HG02943 (cell line): ENCODE data around the gene NRXN2.
"Not testable (repeated sequence)": the region's sequence is repeated elsewhere in the genome, so short reads cannot be mapped to it uniquely, and the experiment has no call there.

Experiments used
- ATAC-seq: cut with Tn5 transposase; IDR thresholded peaks from one replicate; pipeline ENCODE4 v1.9.1; 2021; ENCODE audit warnings: mild to moderate bottlenecking, low read depth, moderate library complexity; ENCODE audit not compliant: unreplicated experiment

The NRXN2 gene

DNA sequence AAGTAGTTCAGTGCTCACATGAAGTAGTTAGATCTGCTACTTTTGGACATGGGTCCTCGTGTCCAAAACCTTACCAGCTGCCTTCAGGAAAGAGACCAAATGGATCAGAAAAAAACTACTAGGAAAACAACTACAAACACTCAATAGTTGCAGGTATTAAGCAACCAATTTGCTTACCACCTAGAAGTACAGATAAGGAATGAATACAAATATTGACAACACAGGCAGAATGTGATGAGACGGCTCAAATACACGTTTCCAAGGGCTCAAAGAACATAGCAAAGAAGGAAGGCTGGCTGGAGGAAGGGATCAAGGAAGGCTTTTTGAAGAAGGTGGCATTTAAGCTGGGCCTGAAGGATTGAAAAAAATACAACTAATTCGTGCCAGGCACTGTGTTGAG is 41.8 kb downstream of the NRXN2 start:
- no peak for ATAC-seq

DNA sequence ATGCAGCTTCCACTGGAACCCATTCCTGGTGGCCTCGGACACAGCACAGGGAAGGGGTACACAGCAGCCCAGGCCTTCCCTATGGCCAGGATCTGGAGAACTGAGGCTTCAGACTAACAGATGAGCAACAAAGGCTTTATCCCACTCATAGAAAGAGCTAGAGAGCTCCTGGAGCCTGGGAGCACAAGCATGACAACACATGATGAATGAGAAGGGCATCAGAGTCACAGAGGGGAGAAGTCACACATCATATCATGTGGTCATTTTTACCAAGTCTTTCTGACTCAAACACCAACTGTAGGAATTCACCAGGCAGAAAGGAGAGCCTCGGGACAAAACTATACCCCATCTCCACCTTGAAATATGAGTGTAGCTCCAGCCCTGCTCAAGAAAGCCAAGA is 43.2 kb downstream of the NRXN2 start:
- ATAC-seq = no peak

DNA sequence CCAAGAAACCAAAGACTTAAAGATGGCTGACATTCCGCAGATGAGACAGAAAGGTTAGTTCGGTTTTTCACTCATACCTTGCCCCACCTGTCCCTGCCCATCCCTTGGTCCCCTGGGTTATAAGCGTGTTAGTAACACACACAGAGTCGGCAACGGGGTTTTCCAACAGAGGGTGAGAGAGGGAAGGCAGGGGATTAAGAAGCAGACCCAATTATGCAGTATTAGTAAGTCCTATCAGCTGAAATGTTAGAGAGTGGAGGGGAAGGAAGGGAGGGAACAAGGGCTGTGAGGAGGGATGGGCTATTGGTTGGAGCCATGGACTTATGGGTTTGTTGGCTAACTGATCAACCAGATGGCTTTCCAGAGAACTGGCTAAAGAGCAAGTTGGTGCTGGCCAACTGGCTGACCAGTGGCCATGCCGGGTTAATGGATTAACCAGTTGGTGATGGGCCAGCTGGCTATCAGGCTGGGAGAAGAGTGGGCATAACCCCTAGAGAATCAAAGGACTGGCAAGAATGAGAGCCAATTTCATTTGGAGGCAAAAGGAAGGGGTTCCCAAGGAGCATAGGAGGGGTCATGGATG is 45.5 kb downstream of the NRXN2 start:
- ATAC-seq = no peak

DNA sequence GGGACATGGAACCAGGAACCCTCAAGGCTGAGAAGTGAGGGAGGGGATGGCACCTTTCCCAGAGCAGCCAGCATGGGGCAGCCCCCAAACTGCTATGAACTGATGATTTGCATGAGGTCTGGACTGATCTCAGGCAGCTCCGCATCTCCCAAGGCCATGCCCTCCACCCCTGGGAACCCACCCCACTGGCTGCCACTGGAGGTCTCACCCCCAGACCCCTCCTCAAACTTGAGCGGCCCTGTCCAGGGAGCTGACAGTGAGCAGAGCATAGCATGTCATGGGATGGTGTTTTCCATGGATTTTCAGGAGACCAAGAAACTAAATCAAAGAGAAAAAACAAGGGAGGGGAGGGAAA is 46.8 kb downstream of the NRXN2 start:
- ATAC-seq = no peak

DNA sequence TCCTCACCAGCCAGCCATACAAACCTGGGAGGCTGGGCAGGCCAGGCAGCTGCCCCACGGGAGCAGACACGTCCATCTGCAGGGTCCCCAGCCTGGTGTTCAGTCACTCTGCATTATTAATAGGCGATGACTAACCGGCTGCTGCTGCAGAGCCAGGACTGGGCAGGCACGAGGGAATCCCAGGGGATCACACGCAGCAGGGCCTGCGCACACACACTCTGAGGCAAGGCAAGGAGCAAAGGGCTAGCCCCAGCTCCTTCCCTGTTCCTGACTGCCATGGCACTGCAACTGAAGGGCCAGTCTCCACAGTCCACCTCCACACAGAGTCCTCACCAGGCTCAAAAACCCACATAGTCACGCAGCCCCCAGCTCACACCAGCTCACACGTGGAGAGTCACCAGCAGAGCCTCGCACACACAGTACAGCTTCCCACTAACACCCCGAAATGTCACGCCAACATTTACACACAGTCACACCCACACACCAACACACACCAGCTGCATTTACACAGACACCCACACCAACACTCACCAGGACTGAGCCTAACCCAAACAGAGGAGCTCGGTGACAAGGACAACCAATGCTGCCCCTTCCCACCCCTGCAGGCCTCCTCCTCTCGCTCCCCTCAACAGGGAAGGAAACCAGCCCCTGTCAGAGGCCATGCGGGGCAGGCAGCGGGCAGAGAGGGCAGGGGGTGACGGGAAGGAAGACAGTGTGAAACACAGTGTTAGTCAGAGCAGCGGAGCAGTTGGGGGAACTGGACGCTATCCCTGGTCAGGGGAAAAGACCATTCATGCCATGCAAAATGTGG is 47.3 kb downstream of the NRXN2 start:
- ATAC-seq = no peak

DNA sequence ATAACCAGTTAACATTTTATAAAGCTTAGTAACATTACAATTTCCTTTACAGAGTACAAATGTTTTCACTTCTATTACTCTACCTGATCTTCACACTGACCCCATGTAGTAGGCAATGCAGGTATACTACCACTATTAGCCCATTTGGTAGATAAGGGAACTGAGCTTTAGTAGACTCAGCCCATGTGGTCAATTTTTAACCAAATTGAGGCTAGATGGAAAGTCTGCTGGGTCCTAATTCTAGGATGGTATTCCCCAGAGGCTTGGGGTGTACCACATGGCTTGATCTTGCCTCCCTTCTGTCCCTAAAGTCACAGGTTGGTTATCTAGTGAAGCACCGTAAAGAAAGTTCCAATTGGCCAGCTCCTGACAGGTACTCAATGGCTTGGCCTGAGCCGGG is 48.2 kb downstream of the NRXN2 start:
- ATAC-seq = peak; percentile 68

DNA sequence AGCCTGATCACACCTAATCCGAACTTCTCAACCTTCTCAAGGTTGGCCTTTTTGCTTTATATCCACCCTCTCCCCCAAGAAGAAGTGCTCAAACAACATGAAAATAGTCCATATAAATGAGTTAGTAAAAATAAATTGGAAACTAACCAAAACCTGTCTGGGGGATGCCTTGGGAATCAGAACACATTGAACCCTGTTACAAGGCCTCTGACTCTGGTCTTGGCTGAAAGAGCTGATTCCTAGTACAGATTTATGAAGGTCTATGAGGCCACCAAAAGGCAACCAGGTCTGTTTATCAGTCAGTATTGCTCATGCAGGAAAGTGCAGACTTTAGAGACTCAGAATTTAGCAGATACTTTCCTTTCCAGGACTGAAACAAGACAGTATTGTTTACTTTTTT is 49.7 kb downstream of the NRXN2 start:
- no peak for ATAC-seq

DNA sequence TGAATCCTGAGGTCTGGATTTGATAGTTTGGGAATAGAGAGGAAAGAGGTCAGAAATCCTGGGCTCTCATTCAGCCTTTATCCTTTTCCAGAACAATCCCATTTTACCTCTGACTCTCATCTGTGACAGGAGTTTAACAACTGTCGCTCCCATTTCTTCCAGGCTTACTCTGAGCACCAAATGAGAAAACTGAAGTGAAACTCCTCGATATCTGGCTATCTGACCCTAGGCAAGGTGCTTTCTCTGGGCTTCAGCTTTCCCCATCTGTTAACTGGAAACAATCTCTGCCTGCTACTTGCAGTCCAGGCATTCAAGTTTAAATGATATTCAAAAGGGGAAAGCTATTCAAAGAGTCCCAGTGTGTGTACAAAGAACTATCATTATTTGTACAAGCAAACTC is 50.1 kb downstream of the NRXN2 start:
- no peak for ATAC-seq

DNA sequence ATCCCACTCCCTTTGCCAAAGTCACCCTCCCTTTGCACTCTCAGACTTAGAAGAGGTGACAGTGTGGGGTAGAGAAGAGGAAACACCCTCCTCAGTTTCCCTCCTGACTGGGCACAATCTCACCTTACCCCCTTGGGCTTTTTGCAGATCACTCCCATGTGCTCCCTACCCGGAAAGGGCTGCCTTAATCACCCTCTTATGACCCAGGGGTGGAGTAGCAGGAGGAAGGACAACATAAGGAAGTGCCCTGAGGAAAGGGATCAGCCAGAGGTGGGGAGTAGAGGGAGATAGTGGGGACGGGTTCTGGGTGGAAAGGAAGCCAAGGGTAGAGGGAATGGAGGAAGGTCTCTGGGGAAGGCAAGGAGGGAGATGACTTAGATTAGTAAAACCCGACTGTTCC is 52.0 kb downstream of the NRXN2 start:
- ATAC-seq = no peak

DNA sequence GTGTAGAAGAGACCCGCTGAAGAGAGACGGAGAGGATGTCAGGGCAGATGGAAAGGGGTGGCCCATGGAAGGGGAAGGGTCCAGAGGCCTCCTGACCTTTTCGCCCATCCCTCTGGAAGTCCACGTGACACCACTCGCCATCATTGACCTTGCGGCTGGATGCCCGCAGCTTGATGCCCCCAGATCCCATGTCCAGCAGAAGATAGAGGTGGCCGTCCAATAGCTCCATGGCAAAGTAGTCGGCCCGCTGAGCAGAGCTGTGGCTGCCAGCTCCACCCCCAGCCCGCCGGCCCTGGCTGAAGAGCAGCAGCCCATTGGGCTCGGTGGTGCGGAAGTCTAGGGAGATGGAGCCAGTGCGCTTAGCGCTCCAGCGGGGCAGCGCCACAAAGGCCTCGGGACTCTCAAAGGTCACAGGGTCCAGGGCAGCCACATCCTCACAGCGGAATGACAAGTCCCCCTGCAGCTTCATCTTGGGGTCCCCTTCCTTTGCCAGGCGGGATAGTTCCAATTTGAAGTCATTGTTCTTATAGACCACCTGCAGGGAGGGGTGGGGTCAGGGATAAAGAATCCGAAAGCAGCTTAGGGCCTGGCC is 55.7 kb downstream of the NRXN2 start:
- no peak for ATAC-seq

DNA sequence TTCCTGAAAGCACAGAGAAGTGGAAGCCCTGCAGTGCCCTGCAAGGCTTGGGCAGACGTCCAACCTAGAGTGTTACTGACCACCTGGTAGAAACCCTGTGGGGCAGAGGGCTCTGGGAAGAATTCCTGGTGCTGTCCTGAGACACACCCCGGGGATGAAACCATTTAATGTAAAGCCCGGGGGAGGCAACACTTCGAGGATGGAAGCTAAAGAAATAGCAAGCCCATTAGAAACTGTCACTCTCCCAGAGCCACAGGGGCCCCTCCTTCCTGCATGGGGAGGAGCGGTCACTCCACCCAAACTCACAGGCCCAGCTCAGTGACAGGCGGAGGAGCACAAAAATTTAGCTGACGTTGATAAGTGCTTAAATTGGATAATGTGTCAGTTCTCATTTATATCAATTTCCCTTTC is 57.6 kb downstream of the NRXN2 start:
- no peak for ATAC-seq

DNA sequence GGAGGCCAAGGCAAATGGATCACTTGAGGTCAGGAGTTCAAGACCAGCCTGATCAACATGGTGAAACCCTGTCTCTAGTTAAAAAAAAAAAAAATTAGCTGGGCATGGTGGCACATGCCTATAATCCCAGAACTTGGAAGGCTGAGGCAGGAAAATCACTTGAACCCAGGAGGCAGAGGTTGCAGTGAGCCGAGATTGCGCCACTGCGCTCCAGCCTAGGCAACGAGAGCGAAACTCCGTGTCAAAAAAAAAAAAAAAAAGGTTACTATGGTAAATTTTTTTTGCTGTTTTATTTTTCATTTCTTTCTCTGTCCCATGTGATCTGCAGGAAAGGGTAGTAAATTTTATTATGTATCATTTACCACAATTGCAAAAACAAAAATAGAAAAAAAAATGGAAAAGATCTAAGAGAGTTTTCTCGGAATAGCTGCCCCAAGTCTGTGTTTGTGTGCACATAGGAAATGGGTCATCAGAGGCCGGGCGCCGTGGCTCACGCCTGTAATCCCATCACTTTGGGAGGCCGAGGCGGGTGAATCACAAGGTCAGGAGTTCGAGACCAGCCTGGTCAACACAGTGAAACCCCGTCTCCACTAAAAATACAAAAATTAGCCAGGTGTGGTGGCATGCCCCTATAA is 58.6 kb downstream of the NRXN2 start:
- ATAC-seq = not testable (repeated sequence)

DNA sequence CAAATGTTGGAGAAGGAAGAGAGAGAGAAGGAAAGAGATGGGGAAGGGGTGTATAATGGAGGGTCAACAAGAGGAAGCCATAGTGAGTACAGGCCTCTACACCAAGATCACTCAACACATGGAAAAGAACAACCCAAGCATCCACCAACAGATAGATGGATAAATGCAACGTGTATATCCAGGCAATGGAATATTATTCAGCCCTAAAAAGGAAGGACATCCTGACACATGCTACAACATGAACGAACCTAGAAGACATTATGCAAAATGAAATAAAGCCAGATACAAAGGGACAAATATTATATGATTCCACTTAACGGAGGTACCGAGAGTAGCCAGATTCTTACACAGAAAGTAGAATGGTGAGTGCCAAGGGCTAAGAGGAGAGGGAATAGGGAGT is 59.3 kb downstream of the NRXN2 start:
- no peak for ATAC-seq

DNA sequence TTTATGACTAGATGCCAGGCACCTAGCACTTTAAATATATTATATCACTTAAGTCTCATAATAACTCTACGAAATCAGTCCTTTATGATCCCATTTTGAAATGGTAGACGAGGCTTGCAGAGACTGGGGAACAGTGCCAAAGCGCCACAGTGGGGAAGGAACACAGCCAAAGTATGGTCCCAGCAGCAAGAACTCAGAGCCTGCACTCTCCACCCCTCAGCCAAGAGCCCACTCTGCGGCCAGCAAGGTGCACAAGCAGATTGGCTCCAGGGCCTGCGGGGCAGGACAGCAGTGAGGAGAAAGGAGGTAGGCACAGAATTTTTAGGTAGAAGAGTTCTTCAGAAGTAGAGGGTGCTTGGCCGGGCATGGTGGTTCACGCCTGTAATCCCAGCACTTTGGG is 61.4 kb downstream of the NRXN2 start:
- no peak for ATAC-seq

DNA sequence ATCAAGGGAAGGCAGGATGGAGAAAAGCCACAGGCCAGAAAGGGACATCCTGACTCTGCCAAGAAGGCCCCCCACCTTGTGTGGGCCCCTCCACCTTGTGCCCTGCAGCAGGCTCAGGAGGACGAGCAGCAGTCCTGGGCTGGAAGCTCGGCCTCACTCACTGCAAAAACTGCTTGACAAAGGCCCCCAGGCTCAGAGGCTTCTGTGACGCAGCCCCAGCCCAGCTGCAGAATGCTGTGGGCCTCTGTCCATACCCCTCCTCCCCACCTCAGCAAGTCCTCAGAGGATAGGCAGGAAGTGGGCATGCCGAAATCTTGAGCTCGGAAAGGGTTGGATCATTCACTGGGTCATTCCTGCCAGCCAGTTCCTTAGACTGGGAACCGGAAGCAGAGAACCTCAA is 61.9 kb downstream of the NRXN2 start:
- ATAC-seq = no peak

DNA sequence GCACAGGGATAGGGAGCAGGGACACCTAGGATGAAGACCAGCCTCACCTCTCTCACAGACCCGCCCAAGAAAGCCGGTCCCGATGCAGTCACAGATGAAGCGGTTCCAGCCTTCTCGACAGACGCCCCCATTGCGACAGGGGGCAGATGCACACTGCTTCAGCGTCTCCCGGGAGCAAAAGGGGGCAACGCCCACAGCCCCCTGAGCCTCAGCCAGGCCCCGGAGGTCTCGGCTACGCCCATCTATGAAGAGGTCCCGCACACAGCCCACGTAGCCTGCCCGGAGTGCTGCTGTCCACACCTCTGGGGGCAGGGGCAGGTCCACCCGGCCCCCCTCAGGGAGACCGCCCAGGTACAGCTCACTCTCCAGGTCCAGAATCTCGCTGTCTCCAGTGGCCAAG is 62.3 kb downstream of the NRXN2 start:
- ATAC-seq = no peak

DNA sequence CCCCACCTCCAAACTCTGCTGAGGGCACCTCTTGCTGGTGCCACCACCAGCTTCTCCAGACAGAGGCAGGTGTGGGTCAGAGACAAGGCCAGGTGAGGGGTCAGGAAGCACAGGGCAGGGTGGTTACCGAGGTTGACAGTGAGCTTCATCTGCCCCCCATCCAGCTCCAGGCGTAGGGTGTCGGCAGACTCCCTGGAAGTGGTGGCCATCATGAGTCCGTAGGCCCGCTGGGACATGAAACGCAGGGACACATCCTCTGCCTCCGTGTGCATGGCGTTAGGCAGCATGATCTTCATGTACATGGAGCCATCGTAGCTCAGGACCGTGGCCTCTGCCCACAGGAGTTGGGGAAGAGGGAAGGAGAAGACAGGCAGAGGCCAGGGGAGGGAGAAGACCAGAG is 62.8 kb downstream of the NRXN2 start:
- ATAC-seq = no peak

DNA sequence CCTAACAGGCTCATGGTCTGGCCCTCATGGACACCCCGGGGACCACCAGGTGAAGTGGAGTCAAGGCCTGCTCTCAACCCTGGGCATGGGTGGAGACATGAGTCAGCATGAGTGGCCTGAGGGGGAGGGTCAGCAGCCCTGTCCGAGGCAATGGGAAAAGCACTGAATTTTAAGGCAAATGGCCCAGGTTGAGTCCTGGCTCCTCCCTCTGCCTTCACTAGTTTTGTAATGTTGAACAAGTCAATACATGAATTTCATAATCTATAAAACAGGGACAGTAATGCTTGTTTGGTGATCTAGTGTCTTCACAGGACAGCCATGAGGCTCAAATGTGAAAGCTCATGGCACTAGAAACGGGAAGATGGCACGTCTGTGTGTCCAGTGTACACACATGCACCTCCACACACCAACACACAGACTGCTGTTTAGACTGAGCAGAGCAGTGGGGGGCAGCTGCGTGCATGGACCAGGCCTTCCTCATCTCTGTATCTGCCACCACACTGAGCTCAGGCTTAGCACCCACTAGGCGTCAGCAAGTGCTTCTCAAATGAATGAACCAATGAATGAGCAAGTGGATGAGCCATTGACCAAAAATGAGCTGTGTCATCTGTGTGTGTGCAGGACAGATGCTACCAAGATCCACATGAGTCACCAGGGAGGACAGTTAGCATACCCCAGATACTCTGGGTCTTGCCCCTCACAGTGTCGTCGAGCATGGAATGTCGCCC is 63.4 kb downstream of the NRXN2 start:
- ATAC-seq = no peak

DNA sequence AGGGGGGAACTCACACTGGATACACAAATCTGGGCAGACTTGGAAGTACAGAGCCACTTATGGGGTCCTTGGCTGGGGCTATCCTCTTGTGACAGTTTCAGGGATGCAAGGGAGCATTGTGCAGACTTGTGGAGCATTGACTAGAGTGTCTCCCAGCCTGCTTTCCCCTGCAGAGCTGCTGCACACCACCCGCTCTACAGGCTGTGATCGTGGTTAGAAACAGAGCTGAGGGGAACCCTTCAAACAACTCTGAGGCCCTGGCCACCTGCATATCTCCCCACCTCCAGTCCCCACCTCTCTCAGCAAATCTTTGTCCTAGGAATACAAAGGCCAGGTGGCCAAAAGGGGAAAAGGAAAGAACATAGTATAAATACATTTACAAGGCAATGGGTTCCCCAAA is 64.7 kb downstream of the NRXN2 start:
- no peak for ATAC-seq

DNA sequence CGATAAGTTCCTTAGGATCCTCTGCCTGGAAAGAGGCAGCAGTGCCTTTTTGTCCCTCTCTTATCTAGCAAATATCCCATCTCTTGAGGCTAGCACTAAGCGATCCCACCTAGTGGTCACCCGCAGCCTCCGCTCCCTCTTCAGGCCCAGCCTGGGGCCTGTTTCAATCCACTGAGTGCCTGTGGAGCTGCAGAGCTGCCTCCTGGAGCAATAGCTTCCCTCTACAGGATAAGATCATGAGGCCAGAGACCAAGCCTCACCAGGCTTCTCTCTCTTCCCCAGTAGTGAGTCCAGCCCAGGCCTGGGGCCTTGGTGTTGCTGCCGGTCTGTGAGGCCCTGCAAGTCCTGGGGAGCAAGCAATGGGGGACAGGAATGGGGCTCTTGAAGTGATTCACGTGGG is 66.1 kb downstream of the NRXN2 start:
- ATAC-seq = no peak
